ENCODE data around the gene NEGR1.

GRCh38 chr1:71589005-71589404, 693.3 kb downstream of the NEGR1 start:
- TF ChIP-seq CTCF (IDR thresholded peaks at IDR 0.05) (no peak), POLR2A (IDR thresholded peaks at IDR 0.05) (no peak)

Measured in thyroid gland (tissue), 4 donors.